Heart left ventricle (tissue), 16 donors: ENCODE results near the gene TMEM259. TPM values are rescaled to one million over a fixed set of nuclear protein-coding genes. Genes with fewer than 3 reads are reported as not detected.

Experiments
- ATAC-seq, 4 donors: fragments of 200-7000 bp; cut with Tn5 transposase; one replicate each; pipeline ENCODE4 v1.9.1; 2020 to 2022; ENCODE audit warnings: moderate library complexity in 4 of 4, mild to moderate bottlenecking in 3 of 4, moderate number of reproducible peaks in 1 of 4
- DNase-seq, 5 donors: peaks; one replicate each; pipeline ENCODE4 v3.0.0-alpha.2; 2020
- H3K27ac ChIP-seq, 12 donors: fragments of 200-600 bp; sonication (generic) in 4 of 12; one replicate each; pipeline versions ENCODE4 v1.5.0 to v1.8.0; 2016 to 2022; ENCODE audit warnings: mild to moderate bottlenecking in 2 of 12
- H3K27me3 ChIP-seq, 9 donors: fragments of 200-600 bp; sonication (generic) in 2 of 9; one replicate each; pipeline versions ENCODE4 v1.5.1 to v1.8.0; 2016 to 2022; ENCODE audit warnings: mild to moderate bottlenecking in 3 of 9
- H3K36me3 ChIP-seq, 9 donors: fragments of 200-600 bp; sonication (generic) in 2 of 9; one replicate each; pipeline versions ENCODE4 v1.5.0 to v1.8.0; 2018 to 2022; ENCODE audit warnings: mild to moderate bottlenecking in 2 of 9
- H3K4me1 ChIP-seq, 12 donors: fragments of 200-600 bp; sonication (generic) in 4 of 12; one replicate each; pipeline versions ENCODE4 v1.5.0 to v1.8.0; 2016 to 2022; ENCODE audit warnings: mild to moderate bottlenecking in 3 of 12
- H3K4me3 ChIP-seq, 12 donors: fragments of 200-600 bp; sonication (generic) in 4 of 12; one replicate each; pipeline versions ENCODE4 v1.5.0 to v1.8.0; 2017 to 2022; ENCODE audit warnings: mild to moderate bottlenecking in 9 of 12, moderate library complexity in 4 of 12
- H3K9me3 ChIP-seq, 12 donors: fragments of 200-600 bp; sonication (generic) in 4 of 12; one replicate each; pipeline versions ENCODE4 v1.5.0 to v1.8.0; 2016 to 2022; ENCODE audit warnings: mild to moderate bottlenecking in 1 of 12
- POLR2A ChIP-seq, 2 donors: fragments of 450-650 bp; IDR thresholded peaks; one replicate each; pipeline ENCODE4 v1.6.1; 2017; ENCODE audit warnings: antibody characterized with exemption in 2 of 2, mild to moderate bottlenecking in 2 of 2, moderate library complexity in 2 of 2
- WGBS, 4 donors: extraction: QIAGEN DNeasy Blood & Tissue Kit in 2 of 4; methylation state at CpG; one replicate each; pipeline versions ENCODE4 v1.1.5 to v1.1.7; 2013 to 2018; 5-methylcytosine and 5-hydroxymethylcytosine counted together
- intact Hi-C, 10 donors: fragments of 100-400 bp; cut with DNase I; formaldehyde crosslinking; loops; one replicate each; pipeline versions ENCODE4 v1.11.1 to v1.14.2; 2022
- polyA plus RNA-seq, 2 donors: library from polyadenylated mRNA; stranded (reverse); fragments of 200-250 nt; gene quantifications; one replicate each; pipeline ENCODE4 v1.2.3, GENCODE V29; 2013
- total RNA-seq, 9 donors: library from RNA; depleted of rRNA in 2 of 9; stranded (reverse); fragments of >200 nt in 2 of 9; fragmentation: NEBNext Ultra II Directional in 3 of 9; extraction: Animal tissue kit (Norgen Biotek cat#: 25700) in 3 of 9; gene quantifications; one replicate each; pipeline versions ENCODE4 v1.1.0 to v1.2.4, GENCODE V29; 2016 to 2023
- TF ChIP-seq, protein P1 (sequence below), 12 donors: fragments of 200-600 bp; sonication (generic) in 4 of 12; IDR thresholded peaks; one replicate each; pipeline versions ENCODE4 v1.5.0 to v1.8.0; 2018 to 2022; ENCODE audit warnings: antibody characterized with exemption in 12 of 12, mild to moderate bottlenecking in 5 of 12
- donor health status: ischemic (EF 13 %, LVEDD 7.1; RV severe dilation, severe dysfunction).
- donor health status: healthy with polysubstance abuse.
- donor health status: DM: no; HTN: yes; CAD: no.
- donor health status: DM: no; HTN: no; CAD: no.
- donor health status: ischemic (EF 25% LVEDD 6.9; RV normal size, moderate dysfunction).
- donor health status: ischemic (EF 25% LVEDD 5.7; RV mildly dilated, moderate dysfunction).
- donor health status: healthy.
- donor health status: DM: yes; HTN: yes; CAD: no.
- donor health status: ischemic (EF 35%, LVEDD 5.7; RV mildly dilated, moderate dysfunction).
- donor health status: nonischemic (EF 11% LVEDD 7.7; RV severe dilation, severe dysfunction).
- donor health status: DM: yes; HTN: yes; CAD: no.
- donor health status: PGD.
- donor health status: ischemic (EF 29% LVEDD 5.4; RV normal size, mild dysfunction).
- donor health status: nonischemic (EF 23%, LVEDD 6.1; RV moderate dilation, normal function).

TMEM259 gene
- total and polyA plus RNA-seq, 11 donors = 95.1 to 189 (median 113) TPM

DNA sequence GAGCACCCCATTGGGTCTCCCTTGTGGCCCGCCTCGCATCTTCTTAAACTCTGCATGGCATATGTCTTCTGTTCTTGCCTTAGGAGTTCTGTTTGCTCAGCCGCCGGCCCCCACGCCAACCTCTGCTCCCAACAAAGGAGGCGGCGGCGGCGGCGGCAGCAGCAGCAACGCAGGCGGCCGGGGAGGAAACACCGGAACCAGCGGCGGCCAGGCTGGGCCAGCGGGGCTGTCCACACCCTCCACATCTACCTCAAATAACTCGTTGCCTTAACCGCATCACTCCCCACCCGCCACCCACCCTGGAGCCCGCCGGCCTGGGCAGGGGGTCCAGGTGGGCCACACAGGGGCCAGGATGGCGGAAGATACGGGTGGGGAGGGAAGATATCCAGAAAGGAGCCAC is 49.1 kb downstream of the TMEM259 start:
- no peak for ATAC-seq
- intact Hi-C loops = no loop called here
- Histone ChIP-seq H3K9me3 (peaks cover 0 to 14% (median 7%) of the 10 kb centered on the region in 12 donors), H3K27ac (no peak overlapping the region), H3K27me3 (no peaks in the 10 kb centered on the region), H3K36me3 (peaks cover 0 to 53% (median 40%) of the 10 kb centered on the region in 9 donors), H3K4me1 (no peaks in the 10 kb centered on the region), H3K4me3 (no peak overlapping the region)
- no peak for DNase-seq
- no peak for TF ChIP-seq POLR2A (IDR thresholded peaks at IDR 0.05)
- TF ChIP-seq, protein P1, sequence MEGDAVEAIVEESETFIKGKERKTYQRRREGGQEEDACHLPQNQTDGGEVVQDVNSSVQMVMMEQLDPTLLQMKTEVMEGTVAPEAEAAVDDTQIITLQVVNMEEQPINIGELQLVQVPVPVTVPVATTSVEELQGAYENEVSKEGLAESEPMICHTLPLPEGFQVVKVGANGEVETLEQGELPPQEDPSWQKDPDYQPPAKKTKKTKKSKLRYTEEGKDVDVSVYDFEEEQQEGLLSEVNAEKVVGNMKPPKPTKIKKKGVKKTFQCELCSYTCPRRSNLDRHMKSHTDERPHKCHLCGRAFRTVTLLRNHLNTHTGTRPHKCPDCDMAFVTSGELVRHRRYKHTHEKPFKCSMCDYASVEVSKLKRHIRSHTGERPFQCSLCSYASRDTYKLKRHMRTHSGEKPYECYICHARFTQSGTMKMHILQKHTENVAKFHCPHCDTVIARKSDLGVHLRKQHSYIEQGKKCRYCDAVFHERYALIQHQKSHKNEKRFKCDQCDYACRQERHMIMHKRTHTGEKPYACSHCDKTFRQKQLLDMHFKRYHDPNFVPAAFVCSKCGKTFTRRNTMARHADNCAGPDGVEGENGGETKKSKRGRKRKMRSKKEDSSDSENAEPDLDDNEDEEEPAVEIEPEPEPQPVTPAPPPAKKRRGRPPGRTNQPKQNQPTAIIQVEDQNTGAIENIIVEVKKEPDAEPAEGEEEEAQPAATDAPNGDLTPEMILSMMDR (IDR thresholded peaks at IDR 0.05) = no peak
- 91 to 96% (median 96%) methylated on average over 22 to 24 of the region's 24 CpGs for WGBS, 4 donors

DNA sequence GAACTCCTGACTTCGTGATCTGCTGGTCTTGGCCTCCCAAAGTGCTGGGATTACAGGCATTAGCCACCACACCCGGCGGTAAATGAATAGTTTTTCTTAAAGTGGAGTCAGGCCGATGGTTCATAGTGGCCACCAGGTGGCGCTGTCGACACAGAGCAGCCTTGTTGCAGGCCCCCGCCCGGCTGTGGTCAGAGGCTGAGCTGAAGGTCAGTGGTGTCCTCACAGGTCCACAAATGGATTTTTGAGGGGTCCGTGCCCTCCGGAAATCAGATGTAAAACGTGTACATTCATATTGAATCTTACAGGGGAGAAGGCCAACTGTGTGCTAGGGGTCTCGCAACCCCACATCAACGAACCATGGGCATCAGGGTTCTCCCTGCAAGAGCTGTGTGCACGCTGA is 50.2 kb downstream of the TMEM259 start:
- intact Hi-C loops = no loop called here
- peaks cover 0 to 59% (median 42%) of the 10 kb centered on the region in 9 donors for H3K36me3 ChIP-seq
- no peak for DNase-seq

DNA sequence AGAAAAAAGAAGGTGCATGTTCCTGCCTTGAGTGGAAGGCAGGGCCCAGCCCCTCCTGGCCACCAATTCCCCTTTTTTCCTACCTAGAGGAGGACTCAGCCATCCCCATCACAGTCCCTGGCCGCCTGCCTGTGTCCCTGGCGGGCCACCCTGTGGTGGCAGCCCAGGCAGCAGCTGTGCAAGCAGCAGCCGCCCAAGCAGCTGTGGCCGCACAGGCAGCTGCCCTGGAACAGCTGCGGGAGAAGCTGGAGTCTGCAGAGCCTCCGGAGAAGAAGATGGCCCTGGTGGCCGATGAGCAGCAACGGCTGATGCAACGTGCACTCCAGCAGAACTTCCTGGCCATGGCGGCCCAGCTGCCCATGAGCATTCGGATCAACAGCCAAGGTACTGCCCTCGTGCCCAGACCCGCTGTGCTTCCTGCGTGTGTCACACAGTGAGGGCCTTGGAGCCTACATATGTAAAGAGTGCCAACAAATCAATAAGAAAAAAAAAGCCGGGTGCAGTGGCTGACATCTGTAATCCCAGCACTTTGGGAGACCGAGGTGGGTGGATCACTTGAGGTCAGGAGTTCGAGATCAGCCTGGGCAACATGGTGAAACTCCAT is 54.3 kb downstream of the TMEM259 start:
- no peak for TF ChIP-seq POLR2A (IDR thresholded peaks at IDR 0.05)
- H3K27ac ChIP-seq = no peak overlapping the region
- DNase-seq (no peak), ATAC-seq (no peak)
- H3K36me3 ChIP-seq = peaks cover 0 to 71% (median 47%) of the 10 kb centered on the region in 9 donors
- intact Hi-C loops = no loop called here
- H3K4me3 ChIP-seq = no peak overlapping the region
- peaks cover 0 to 3% (median 0%) of the 10 kb centered on the region in 12 donors for H3K4me1 ChIP-seq
- no peaks in the 10 kb centered on the region for H3K27me3 ChIP-seq
- peaks cover 0 to 11% (median 7%) of the 10 kb centered on the region in 12 donors for H3K9me3 ChIP-seq
- 89 to 96% (median 93%) methylated on average over 16 to 17 of the region's 17 CpGs for WGBS, 4 donors

More for the DNA sequence above, 50.2 kb downstream of the TMEM259 start:
- WGBS, 4 donors = 92 to 95% (median 94%) methylated on average over 13 to 14 of the region's 14 CpGs
- Histone ChIP-seq H3K4me1 (no peaks in the 10 kb centered on the region), H3K27me3 (no peaks in the 10 kb centered on the region), H3K9me3 (peaks cover 0 to 14% (median 7%) of the 10 kb centered on the region in 12 donors), H3K4me3 (no peak overlapping the region), H3K27ac (no peak overlapping the region)
- TF ChIP-seq, protein P1 (IDR thresholded peaks at IDR 0.05) = peak in 10 of 12 donors; percentile 18 to 57 (median 38)
- no peak for TF ChIP-seq POLR2A (IDR thresholded peaks at IDR 0.05)
- ATAC-seq = no peak

DNA sequence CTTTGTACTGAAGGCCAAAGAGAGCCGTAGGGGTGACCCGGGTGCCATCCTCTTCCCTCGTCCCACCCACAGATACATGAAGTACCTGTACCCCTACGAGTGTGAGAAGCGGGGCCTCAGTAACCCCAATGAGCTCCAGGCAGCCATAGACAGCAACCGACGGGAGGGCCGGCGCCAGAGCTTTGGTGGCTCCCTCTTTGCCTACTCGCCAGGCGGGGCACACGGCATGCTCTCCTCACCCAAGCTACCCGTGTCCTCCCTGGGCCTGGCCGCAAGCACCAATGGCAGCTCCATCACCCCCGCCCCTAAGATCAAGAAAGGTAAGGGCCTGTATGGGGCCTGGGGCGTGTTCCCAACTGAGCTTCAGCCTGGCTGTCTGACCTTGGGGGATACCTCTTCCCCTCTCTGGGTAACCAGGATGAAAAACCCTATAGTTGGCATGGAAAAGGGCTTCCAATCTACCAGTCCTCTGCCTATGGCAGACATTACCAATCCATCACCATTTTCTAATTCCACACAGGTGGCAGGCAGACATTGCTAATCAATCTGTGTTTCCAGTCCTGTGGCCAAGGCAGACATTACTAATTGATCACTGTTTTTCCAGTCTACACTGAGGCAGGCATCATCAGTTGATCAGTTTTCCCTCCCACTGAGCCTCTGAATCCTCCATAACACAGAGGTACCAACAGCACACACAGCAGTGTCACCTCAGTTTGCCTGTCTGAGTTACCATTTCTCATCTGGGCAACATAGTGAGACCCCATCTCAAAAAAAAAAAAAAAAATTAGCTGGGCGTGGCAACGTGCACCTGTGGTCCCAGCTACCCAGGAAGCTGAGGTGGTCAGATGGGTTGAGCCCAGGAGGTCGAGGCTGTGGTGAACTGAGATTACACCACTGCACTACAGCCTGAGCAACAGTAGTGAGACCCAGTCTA is 55.9 kb downstream of the TMEM259 start:
- intact Hi-C loops = no loop called here
- no peaks in the 10 kb centered on the region for H3K27me3 ChIP-seq
- no peak for TF ChIP-seq POLR2A (IDR thresholded peaks at IDR 0.05)
- TF ChIP-seq, protein P1 (IDR thresholded peaks at IDR 0.05) = no peak
- ATAC-seq (no peak), DNase-seq (no peak)
- H3K36me3 ChIP-seq = peaks cover 0 to 57% (median 34%) of the 10 kb centered on the region in 9 donors
- WGBS, 4 donors = 96 to 98% (median 98%) methylated on average over 19 of the region's 19 CpGs
- H3K27ac ChIP-seq = no peak overlapping the region
- peaks cover 0 to 3% (median 0%) of the 10 kb centered on the region in 12 donors for H3K4me1 ChIP-seq
- H3K9me3 ChIP-seq = no peaks in the 10 kb centered on the region
- H3K4me3 ChIP-seq = no peak overlapping the region
